Hypothalamus (tissue), 51 donors: ENCODE data around the gene MGAT4A.

Experiments used
- DNase-seq, 51 donors: peaks; one replicate each; lab custom pipeline; 2025; lab: John Stamatoyannopoulos, UW

Gene MGAT4A

GRCh38 chr2:98706591-98706990 lies 24.3 kb downstream of the MGAT4A start:
- DNase-seq, result no peak

- no peak for DNase-seq
Observed at GRCh38 chr2:98705333-98705617, 25.7 kb downstream of the MGAT4A start.

GRCh38 chr2:98704499-98705332 lies 26.2 kb downstream of the MGAT4A start:
- no peak for DNase-seq

- DNase-seq, result no peak
Observed at GRCh38 chr2:98703738-98704137, 27.2 kb downstream of the MGAT4A start.

GRCh38 chr2:98702858-98703620 lies 27.9 kb downstream of the MGAT4A start:
- DNase-seq, result no peak

- DNase-seq, result peak in 27 of 51 donors; percentile 5 to 64 (median 25)
Observed at GRCh38 chr2:98702127-98702802, 28.7 kb downstream of the MGAT4A start.

GRCh38 chr2:98701230-98701629 lies 29.7 kb downstream of the MGAT4A start:
- no peak for DNase-seq

- no peak for DNase-seq
Observed at GRCh38 chr2:98698896-98699295, 32.0 kb downstream of the MGAT4A start.

- DNase-seq, result peak in 1 of 51 donors; percentile 4
Observed at GRCh38 chr2:98697651-98698337, 33.1 kb downstream of the MGAT4A start.

- no peak for DNase-seq
Observed at GRCh38 chr2:98696200-98696599, 34.7 kb downstream of the MGAT4A start.

GRCh38 chr2:98695255-98695654 lies 35.7 kb downstream of the MGAT4A start:
- DNase-seq, result no peak

- DNase-seq, result no peak
Observed at GRCh38 chr2:98693477-98693876, 37.5 kb downstream of the MGAT4A start.

GRCh38 chr2:98692090-98693054 lies 38.6 kb downstream of the MGAT4A start:
- DNase-seq, result no peak

GRCh38 chr2:98691303-98691702 lies 39.6 kb downstream of the MGAT4A start:
- peak in 1 of 51 donors; percentile 6 for DNase-seq

- DNase-seq, result no peak
Observed at GRCh38 chr2:98685930-98686887, 44.7 kb downstream of the MGAT4A start.

GRCh38 chr2:98683728-98684127 lies 47.2 kb downstream of the MGAT4A start:
- DNase-seq, result no peak

- no peak for DNase-seq
Observed at GRCh38 chr2:98676742-98677141, 54.2 kb downstream of the MGAT4A start.

GRCh38 chr2:98674233-98674964 lies 56.5 kb downstream of the MGAT4A start:
- no peak for DNase-seq
